Tibial nerve (tissue), 4 donors: ENCODE measurements around the gene PHYKPL. TPM values are rescaled to one million over a fixed set of nuclear protein-coding genes. Genes with fewer than 3 reads are reported as not detected.

Experiments
- DNase-seq, 2 donors: peaks; one replicate each; pipeline ENCODE4 v3.0.0-alpha.2; 2019; ENCODE audit warnings: low spot score in 2 of 2
- H3K27ac ChIP-seq, 4 donors: fragments of 200-600 bp; sonication (generic) in 3 of 4; one replicate each; pipeline ENCODE4 v1.5.1; 2017 to 2019; ENCODE audit warnings: mild to moderate bottlenecking in 1 of 4
- H3K27me3 ChIP-seq, 2 donors: fragments of 200-600 bp; sonication (generic) in 1 of 2; one replicate each; pipeline versions ENCODE4 v1.5.1 to v1.6.0; 2017 to 2019
- H3K36me3 ChIP-seq, 3 donors: fragments of 200-600 bp; sonication (generic); one replicate each; pipeline ENCODE4 v1.5.1; 2018 to 2019
- H3K4me1 ChIP-seq, 4 donors: fragments of 200-600 bp; sonication (generic) in 3 of 4; one replicate each; pipeline ENCODE4 v1.5.1; 2017 to 2019
- H3K4me3 ChIP-seq, 4 donors: fragments of 200-600 bp; sonication (generic) in 3 of 4; one replicate each; pipeline ENCODE4 v1.5.1; 2017 to 2019; ENCODE audit warnings: mild to moderate bottlenecking in 1 of 4, moderate library complexity in 1 of 4
- H3K9me3 ChIP-seq, 4 donors: fragments of 200-600 bp; sonication (generic) in 3 of 4; one replicate each; pipeline ENCODE4 v1.5.1; 2017 to 2019
- CTCF ChIP-seq, 5 experiments: fragments of 200-600 bp in 3 of 5; fragments of 450-650 bp in 2 of 5; sonication (generic) in 3 of 5; IDR thresholded peaks; one replicate each; pipeline ENCODE4 v1.5.1; 2016 to 2019; ENCODE audit warnings: antibody characterized with exemption in 5 of 5, mild to moderate bottlenecking in 3 of 5, moderate library complexity in 2 of 5
- EP300 ChIP-seq, 2 donors: sonication (generic); formaldehyde crosslinking; IDR thresholded peaks; one replicate each; pipeline ENCODE4 v1.6.1; 2017; ENCODE audit warnings: antibody characterized with exemption in 2 of 2, mild to moderate bottlenecking in 1 of 2
- POLR2A ChIP-seq, 2 donors: fragments of 450-650 bp; IDR thresholded peaks; one replicate each; pipeline ENCODE4 v1.6.1; 2017; ENCODE audit warnings: antibody characterized with exemption in 2 of 2, mild to moderate bottlenecking in 2 of 2, moderate library complexity in 2 of 2
- WGBS, 2 donors: methylation state at CpG; one replicate each; pipeline ENCODE4 v1.1.5; 2018; 5-methylcytosine and 5-hydroxymethylcytosine counted together
- total RNA-seq, 4 donors: library from RNA; depleted of rRNA; stranded (reverse); fragments of >200 nt; gene quantifications; one replicate each; pipeline ENCODE4 v1.1.0, GENCODE V29; 2016

The PHYKPL gene
- total RNA-seq, 4 donors from 2014 or later = 77.2 to 121 (median 97.1) TPM

GRCh38 chr5:178209334-178210072, 23.1 kb downstream of the PHYKPL start:
- Histone ChIP-seq H3K27ac (no peak overlapping the region), H3K27me3 (no peaks in the 10 kb centered on the region), H3K4me3 (no peak overlapping the region), H3K4me1 (peaks cover 0 to 41% (median 20%) of the 10 kb centered on the region in 4 donors), H3K36me3 (peaks cover 0 to 79% (median 43%) of the 10 kb centered on the region in 3 donors), H3K9me3 (no peaks in the 10 kb centered on the region)
- no peak for DNase-seq
- no peak for TF ChIP-seq POLR2A (IDR thresholded peaks at IDR 0.05)
- TF ChIP-seq CTCF (IDR thresholded peaks at IDR 0.05) = no peak
- TF ChIP-seq EP300 (IDR thresholded peaks at IDR 0.05) = no peak
- WGBS, 2 donors = 74 to 84% methylated on average over 8 of the region's 8 CpGs

- 58 to 67% methylated on average over 5 of the region's 5 CpGs for WGBS, 2 donors
- H3K27me3 ChIP-seq = no peaks in the 10 kb centered on the region
- TF ChIP-seq EP300 (IDR thresholded peaks at IDR 0.05) = no peak
- no peak for TF ChIP-seq POLR2A (IDR thresholded peaks at IDR 0.05)
- TF ChIP-seq CTCF (IDR thresholded peaks at IDR 0.05) = no peak
- H3K27ac ChIP-seq = peak overlapping the region in 1 of 4 donors; percentile 1
- peaks cover 0 to 71% (median 43%) of the 10 kb centered on the region in 3 donors for H3K36me3 ChIP-seq
- H3K4me1 ChIP-seq = peaks cover 0 to 39% (median 20%) of the 10 kb centered on the region in 4 donors
- no peak overlapping the region for H3K4me3 ChIP-seq
- H3K9me3 ChIP-seq = no peaks in the 10 kb centered on the region
- no peak for DNase-seq
Measured at GRCh38 chr5:178208540-178209227, 23.9 kb downstream of the PHYKPL start.

GRCh38 chr5:178207917-178208280, 24.7 kb downstream of the PHYKPL start:
- H3K9me3 ChIP-seq = no peaks in the 10 kb centered on the region
- peak overlapping the region in 3 of 4 donors; percentile 3 to 95 (median 13) for H3K27ac ChIP-seq
- 71 to 86% methylated on average over 1 of the region's 1 CpG for WGBS, 2 donors
- DNase-seq = no peak
- TF ChIP-seq CTCF (IDR thresholded peaks at IDR 0.05) (no peak), EP300 (IDR thresholded peaks at IDR 0.05) (no peak), POLR2A (IDR thresholded peaks at IDR 0.05) (no peak)
- H3K4me3 ChIP-seq = no peak overlapping the region
- peaks cover 0 to 63% (median 43%) of the 10 kb centered on the region in 3 donors for H3K36me3 ChIP-seq
- H3K27me3 ChIP-seq = no peaks in the 10 kb centered on the region
- peaks cover 0 to 39% (median 20%) of the 10 kb centered on the region in 4 donors for H3K4me1 ChIP-seq

- H3K27ac ChIP-seq = peak overlapping the region in 3 of 4 donors; percentile 70 to 95 (median 91)
- WGBS, 2 donors = 22 to 40% methylated on average over 5 of the region's 5 CpGs
- TF ChIP-seq EP300 (IDR thresholded peaks at IDR 0.05) = no peak
- TF ChIP-seq POLR2A (IDR thresholded peaks at IDR 0.05) = no peak
- TF ChIP-seq CTCF (IDR thresholded peaks at IDR 0.05) = no peak
- no peak overlapping the region for H3K4me3 ChIP-seq
- no peaks in the 10 kb centered on the region for H3K27me3 ChIP-seq
- peaks cover 0 to 58% (median 43%) of the 10 kb centered on the region in 3 donors for H3K36me3 ChIP-seq
- no peaks in the 10 kb centered on the region for H3K9me3 ChIP-seq
- DNase-seq = no peak
- H3K4me1 ChIP-seq = peaks cover 0 to 39% (median 20%) of the 10 kb centered on the region in 4 donors
Measured at GRCh38 chr5:178207183-178207916, 25.3 kb downstream of the PHYKPL start.
